GM10248 (cell line): Measurements from ENCODE around the gene BCAN.

ENCODE experiments used
- CTCF ChIA-PET: fragments of 300-600 bp; sonication (Branson Sonifier 250); formaldehyde crosslinking; extraction: SDS; loops from one replicate; lab custom pipeline; 2021; ENCODE audit warnings: antibody characterized with exemption; lab: Yijun Ruan, JAX
- POLR2A ChIA-PET: fragments of 350-650 bp; sonication (Branson Sonifier 250); formaldehyde crosslinking; extraction: SDS; loops from one replicate; lab custom pipeline; 2020; ENCODE audit warnings: antibody characterized with exemption; lab: Yijun Ruan, JAX
- DNase-seq: peaks from one replicate; pipeline ENCODE4 v3.0.0; 2012; ENCODE audit errors: extremely low spot score
- CTCF ChIP-seq: IDR thresholded peaks from 2 replicates; pipeline ENCODE4 v1.5.1; 2012; ENCODE audit warnings: mild to moderate bottlenecking, low read depth; ENCODE audit errors: extremely low read depth, missing control alignments, control extremely low read depth

The BCAN gene

GRCh38 chr1:156704166-156704711 is 62.3 kb downstream of the BCAN start:
- ChIA-PET POLR2A (no interaction called here), CTCF (interaction anchor here (2.4 to 27.7 kb wide), 6 partner anchors 12 to 78 kb away, joined by 9 to 597 read pairs (median 56); partner anchors contain the start of genes ISG20L2, METTL25B and NES)
- DNase-seq, result no peak
- no peak for TF ChIP-seq CTCF

GRCh38 chr1:156704930-156705320 is 63.0 kb downstream of the BCAN start:
- no peak for DNase-seq
- no peak for TF ChIP-seq CTCF
- POLR2A ChIA-PET, result no interaction called here
- CTCF ChIA-PET, result interaction anchor here (1.0 to 27.7 kb wide), 11 partner anchors 11 to 144 kb away, joined by 4 to 597 read pairs (median 36); partner anchors contain the start of genes HAPLN2, ISG20L2, METTL25B and NES

- no peak for DNase-seq
- TF ChIP-seq CTCF, result no peak
Observed at GRCh38 chr1:156705321-156705917, 63.5 kb downstream of the BCAN start, which contains the start of gene CRABP2. Gene CRABP2 (minus strand): TSS chr1:156705583. CDS start chr1:156705446, 137 bp downstream.

GRCh38 chr1:156705918-156706656 is 64.2 kb downstream of the BCAN start:
- ChIA-PET CTCF (interaction anchor here (0.7 to 27.7 kb wide), 29 partner anchors 9 to 185 kb away, joined by 3 to 597 read pairs (median 4); partner anchors contain the start of genes HAPLN2, INSRR, ISG20L2 and METTL25B), POLR2A (interaction anchor here (0.6 kb wide), 1 partner anchor 43 kb away, joined by 7 read pairs; no protein-coding TSS in a partner anchor)
- DNase-seq, result peak; percentile 88
- peak; percentile 67 for TF ChIP-seq CTCF

More at GRCh38 chr1:156705321-156705917, 63.5 kb downstream of the BCAN start, which contains the start of gene CRABP2:
- CTCF ChIA-PET, result interaction anchor here (0.8 to 27.7 kb wide), 22 partner anchors 8 to 185 kb away, joined by 3 to 597 read pairs (median 5); partner anchors contain the start of genes HAPLN2, INSRR, ISG20L2 and METTL25B
- POLR2A ChIA-PET, result interaction anchor here (0.6 kb wide), 1 partner anchor 42 kb away, joined by 7 read pairs; no protein-coding TSS in a partner anchor

GRCh38 chr1:156706657-156707416 is 64.9 kb downstream of the BCAN start:
- ChIA-PET POLR2A (interaction anchor here (0.7 kb wide), 1 partner anchor 16 kb away, joined by 3 read pairs; no protein-coding TSS in a partner anchor), CTCF (interaction anchor here (0.7 to 27.7 kb wide), 25 partner anchors 9 to 184 kb away, joined by 3 to 597 read pairs (median 5); partner anchors contain the start of genes HAPLN2, INSRR, ISG20L2 and METTL25B)
- DNase-seq, result no peak
- no peak for TF ChIP-seq CTCF
